GF-D8 (cell line): ENCODE results near the gene TXNRD2.

Experiments
- DNase-seq: peaks from one replicate; lab custom pipeline; 2025; lab: John Stamatoyannopoulos, UW

Gene TXNRD2

DNA sequence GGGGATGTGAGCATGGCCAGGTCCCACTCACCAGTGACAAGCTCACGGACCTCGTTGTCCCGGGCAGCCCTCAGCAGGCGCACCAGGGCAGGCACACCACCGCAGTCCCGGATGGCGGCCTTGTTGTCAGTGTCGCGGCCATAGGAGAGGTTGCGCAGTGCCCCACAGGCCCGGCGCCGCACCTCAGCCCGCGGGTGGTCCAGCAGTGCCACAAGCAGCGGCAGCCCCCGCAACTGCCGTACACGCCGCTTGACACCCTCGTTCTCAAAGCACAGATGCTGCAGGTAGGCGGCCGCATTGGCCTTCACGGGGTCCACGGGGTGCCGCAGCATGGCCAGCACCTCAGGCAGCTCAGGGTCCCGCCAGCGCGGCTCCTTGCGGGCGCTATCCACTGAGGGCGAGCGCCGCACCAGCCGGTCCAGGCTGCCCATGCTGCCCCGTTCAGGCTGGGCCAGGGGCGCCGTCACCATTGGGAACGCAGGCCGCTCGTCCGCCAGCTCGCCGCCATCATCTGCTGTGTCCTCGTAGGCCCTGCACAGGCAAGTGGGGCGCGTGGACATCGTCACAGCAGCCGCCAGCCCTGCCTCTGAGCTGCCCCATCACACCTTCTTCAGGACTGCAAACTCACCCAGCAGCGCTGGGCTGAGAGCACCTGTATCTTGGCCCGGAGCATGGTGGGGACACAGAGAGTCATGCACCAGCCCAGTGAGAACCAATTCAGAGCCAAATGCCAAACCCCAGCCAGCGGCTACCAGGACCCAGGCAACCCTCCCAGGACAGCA is 38.3 kb upstream of the TXNRD2 start:
- DNase-seq: no peak

GRCh38 chr22:19978748-19979147 is 37.1 kb upstream of the TXNRD2 start:
- no peak for DNase-seq

DNA sequence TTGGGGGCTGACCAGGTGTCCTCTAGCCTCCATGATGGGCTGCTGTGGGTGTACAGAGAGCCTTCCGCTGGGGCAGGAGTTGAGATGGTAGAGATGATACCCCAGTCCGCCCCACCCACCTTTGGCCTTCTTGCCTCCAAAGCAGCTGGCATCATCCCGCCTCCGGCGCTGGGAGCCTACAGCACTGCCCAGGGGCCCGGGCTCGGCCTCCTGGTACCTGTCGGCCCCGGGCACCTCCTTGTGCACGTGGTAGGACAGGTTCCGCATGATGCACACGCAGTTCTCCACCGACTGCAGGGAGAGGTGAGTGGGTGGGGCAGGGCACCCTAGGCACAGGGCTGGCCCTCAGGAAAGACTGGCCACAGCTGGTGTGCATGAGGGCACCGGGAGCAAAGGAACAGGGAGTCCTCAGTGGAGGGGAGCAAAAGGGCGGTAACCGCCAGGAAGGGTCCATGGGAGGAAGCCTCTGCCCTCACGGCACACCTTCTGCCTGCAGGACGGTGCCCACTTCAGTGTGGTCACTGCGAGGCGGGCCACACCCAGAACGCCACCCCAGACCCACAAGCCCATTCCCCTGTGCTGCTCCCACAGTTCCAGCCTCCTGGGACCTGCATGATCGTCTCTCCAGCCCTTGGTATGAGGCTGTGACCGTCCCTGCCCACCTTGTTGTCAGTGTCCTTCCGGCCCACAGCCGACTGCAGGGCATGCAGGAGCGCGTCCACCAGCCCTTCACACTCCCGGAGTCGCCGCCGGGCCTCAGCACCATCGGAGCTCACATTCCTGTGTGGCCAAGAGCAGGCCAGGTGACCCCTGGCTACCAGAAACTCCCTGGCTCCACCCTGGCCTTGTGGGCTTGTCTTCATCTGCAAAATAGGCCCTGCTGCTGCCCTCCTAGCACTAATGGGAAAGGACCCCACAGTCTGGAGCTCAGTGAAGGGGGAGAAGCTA is 36.0 kb upstream of the TXNRD2 start:
- DNase-seq: no peak

- DNase-seq: no peak
Measured at GRCh38 chr22:19976671-19977070, 35.1 kb upstream of the TXNRD2 start.

GRCh38 chr22:19975707-19976035 is 34.1 kb upstream of the TXNRD2 start:
- DNase-seq: no peak

GRCh38 chr22:19974935-19975706 is 33.5 kb upstream of the TXNRD2 start:
- DNase-seq: peak; percentile 82

- DNase-seq: peak; percentile 47
Measured at GRCh38 chr22:19974268-19974861, 32.7 kb upstream of the TXNRD2 start.

DNA sequence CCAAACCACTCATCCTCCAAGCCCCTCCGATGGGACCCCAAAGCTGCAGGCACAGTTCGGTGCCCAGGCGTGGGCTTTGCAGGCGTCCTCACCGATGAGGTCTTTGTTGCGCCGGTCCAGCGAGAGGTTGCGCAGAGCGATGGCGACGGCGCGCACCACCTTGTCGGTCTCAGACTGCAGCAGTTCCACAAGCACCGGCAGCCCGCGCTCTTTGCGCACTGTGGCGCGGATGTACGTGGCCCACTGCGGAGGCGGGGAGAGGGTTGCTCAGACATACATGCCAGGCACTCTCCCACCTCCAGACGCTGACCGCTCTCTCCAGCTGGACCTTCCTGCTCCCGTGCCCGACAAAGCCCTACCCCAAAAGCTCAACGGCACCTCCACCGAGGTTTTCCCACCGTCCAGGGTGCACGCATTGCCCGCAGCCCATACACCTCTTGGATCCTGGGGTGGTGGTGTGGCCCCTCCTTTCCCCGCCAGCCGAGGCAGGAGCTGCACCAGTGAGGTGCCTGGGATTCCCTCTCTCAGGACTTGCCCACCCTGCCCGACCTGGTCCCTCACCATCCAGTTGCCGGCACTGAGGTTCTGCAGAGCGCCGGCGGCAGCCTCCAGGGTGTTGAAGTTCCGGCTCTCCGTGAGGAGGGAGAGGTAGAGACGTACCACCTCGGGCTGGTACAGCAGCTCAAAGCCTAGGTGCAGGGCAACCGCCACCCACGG is 32.1 kb upstream of the TXNRD2 start:
- no peak for DNase-seq

DNA sequence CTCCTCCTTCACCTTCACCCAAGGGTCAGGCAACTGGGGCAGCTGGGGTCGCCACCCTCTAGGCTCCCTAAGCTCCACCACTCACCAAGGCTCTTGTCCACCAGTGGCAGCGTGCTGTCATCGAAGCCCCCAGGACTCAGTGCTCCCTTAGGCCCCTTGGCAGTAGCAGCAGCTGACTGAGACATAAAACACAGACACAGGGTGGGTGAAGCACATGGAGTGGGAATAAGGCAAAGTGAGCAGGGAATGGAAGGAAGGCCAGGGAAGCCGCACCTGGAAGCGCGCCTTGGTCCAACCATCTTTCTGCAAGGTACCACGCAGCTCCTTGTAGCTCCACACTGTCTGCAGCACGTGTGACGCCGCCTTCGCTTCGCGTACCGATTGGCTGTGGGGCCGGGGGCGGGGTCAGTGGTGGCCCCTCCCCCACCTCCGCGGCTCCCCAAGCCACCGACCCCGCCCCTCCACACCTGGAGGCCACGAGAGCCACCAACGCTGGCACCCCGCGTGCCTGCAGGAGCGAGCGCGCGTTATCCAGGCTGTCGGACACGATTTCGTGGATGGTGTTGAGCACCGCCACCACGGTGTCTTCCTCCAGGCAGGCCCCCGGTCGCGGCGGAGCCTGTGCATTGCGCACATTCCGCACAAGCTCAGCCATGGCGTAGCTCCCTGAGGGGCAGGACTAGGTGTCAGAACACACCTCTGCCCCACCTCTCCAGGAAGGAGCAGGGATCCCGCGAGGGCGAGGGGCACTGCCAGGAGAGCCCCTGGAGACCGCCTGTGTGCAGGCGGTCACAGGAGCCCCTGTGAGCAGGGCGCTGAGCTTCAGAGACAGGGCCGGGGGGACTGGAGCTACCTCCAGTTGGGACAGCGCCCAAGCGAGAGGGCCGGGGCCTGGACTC is 31.3 kb upstream of the TXNRD2 start:
- no peak for DNase-seq

DNA sequence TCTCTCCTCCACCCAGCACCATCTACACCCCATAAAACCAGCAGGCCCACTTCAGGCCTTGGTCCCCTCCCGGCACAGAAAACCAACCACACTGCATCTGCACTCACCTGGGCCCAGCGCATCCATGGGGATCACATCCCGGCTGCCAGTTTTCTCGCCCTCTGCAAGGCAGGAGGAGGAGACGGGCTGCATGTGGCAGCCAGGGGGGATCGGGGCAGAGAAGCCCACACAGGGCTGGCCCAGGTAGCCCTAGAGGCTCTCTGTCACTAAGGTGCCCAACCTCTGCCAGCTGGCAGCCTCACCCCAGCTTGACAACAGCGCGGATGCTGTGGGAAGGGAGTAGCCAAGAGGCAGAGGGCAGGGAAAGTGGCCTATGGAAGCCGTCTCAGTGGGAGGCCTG is 30.6 kb upstream of the TXNRD2 start:
- no peak for DNase-seq

- no peak for DNase-seq
Measured at GRCh38 chr22:19971276-19972124, 29.9 kb upstream of the TXNRD2 start.

GRCh38 chr22:19970479-19971275 is 29.1 kb upstream of the TXNRD2 start:
- DNase-seq: no peak

DNA sequence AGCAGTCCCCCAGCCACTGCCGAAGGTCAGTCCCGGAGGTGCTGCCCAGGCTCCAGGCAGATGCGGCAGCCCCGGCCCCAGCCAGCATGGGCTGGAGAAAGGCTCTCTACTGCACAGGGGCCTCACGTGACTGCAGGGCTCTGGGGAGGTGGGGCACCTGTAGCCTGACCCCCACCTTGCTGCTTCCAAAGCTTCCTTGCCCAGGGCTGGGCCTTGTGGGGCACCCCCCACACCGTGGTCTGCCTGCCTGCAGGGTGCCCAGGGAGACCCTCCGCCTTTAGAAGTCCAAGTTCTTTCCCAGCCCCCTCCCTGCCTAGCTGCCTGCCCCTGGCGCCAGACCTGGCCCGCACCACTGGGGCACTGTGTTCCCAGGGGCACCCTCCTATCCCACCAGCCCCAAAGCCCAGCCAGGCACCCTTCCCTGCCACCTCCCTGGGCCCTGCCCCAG is 28.4 kb upstream of the TXNRD2 start:
- DNase-seq: no peak

DNA sequence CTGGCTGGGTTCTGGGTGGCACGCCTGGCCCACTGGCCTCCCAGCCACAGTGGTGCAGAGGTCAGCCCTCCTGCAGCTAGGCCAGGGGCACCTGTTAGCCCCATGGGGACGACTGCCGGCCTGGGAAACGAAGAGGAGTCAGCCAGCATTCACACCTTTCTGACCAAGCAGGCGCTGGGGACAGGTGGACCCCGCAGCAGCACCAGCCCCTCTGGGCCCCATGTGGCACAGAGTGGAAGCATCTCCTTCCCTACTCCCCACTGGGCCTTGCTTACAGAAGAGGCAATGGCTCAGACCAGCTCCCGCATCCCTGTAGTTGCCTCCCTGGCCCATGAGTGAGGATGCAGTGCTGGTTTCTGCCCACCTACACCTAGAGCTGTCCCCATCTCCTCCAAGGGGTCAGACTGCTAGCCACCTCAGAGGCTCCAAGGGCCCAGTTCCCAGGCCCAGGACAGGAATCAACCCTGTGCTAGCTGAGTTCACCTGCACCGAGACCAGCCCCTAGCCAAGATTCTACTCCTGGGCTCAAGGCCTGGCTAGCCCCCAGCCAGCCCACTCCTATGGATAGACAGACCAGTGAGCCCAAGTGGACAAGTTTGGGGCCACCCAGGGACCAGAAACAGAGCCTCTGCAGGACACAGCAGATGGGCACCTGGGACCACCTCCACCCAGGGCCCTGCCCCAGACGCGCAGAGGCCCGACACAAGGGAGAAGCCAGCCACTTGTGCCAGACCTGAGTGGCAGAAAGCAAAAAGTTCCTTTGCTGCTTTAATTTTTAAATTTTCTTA is 27.7 kb upstream of the TXNRD2 start:
- no peak for DNase-seq

- DNase-seq: no peak
Measured at GRCh38 chr22:19968450-19968891, 26.9 kb upstream of the TXNRD2 start.

DNA sequence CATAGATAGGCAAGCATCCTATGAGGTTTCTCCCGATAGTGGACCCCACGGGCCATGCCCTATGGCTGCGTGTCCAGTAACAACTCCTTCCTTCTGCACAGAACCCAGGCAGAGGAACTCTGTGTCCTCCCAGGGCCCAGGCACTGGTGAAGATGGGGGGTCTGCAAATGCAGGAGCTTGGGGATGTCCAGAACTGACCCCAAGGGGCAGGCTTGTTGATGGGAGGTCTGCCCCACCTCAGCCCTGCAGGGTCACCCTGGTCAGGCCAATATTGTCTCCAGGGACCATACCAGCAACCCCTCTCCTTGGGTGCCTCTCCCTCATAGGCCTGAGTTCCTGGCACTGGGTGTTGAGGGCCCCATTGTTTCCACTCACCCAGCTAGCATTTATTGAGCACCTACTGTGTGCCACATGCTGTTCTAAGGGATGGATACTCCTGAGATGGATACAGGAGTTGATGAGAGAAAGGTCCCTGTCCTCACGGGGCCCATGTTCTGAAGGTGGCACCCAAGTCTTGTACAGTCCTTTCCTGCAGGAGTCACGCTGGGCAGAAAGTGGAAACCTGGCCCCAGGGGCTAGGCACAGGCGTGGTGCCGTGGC is 26.3 kb upstream of the TXNRD2 start:
- DNase-seq: no peak
